ENCODE results near the gene SDF4. TPM values are rescaled to one million over a fixed set of nuclear protein-coding genes. Genes with fewer than 3 reads are reported as not detected.
"Not testable (repeated sequence)": the region's sequence is repeated elsewhere in the genome, so short reads cannot be mapped to it uniquely, and the experiment has no call there.

The SDF4 gene
- total RNA-seq, 8 experiments from 2014 or later, result 53.9 to 202 (median 76.8) TPM

DNA sequence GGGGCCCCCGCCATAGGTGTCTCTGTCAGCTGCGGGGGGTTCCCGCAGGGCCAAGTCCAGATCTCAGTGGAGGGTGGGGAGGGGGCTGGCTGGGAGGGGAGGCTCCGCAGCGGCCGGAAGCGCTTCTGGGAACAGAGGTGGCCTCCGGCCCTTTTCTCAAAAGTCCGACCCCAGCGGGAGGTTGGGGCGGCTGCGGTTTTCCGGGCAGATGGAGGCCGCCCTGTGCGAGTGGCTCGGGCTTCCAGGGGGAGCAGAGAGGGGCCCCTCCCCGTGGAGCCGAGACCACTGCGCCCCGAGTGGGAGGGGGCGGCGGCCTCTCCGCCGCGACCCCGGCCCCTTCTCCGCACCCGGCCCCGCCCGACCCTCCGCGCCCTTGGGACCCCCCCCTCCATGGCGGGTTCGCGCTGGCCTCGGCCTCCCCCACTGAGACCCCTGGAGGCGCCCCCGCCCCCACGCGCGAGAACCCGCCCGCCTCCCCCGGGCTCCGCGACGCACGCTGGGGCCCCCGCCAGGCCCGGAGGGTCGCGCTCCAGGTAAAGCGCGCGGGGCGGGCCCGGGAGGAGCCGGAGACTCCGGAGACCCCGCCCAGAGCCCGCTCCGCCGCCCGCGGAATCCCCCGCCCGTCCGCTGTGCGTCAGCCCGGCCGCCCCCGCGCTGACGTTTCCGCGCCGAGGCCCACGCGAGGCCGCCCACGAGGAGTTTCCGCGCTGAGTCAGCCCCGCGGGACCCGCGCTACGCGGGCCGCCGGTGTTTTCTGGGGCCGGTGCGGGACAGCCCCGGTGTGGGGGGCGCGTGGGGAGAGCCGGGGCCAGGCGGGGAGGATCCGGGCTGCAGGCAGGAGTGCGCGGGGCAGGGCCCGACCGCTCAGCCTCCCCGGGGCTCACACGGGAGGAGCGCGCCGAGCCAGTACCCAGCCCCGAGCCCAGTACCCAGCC, 30.7 kb downstream of the SDF4 start:
- peak; percentile 69 to 79 (median 76) for ATAC-seq (replicated peaks in 6 of 8)
- 10 to 33% methylated on average over 3 to 4 of the region's 109 CpGs; no CpG with 5 or more reads in 8 of the 10 experiments for WGBS, 10 experiments
- Histone ChIP-seq H3K4me3 (peak overlapping the region; percentile 12 to 38 (median 34)), H3K4me1 (replicated peaks in 1 of 2) (peaks cover 5 to 12% of the 10 kb centered on the region in 2 donors), H3K27ac (no peak overlapping the region)
- in situ Hi-C loops (cut with MboI; ENCODE audit: low pct_unique_long_range_greater_than_20kb in 2 of 9, low sequenced_read_pairs in 9 of 9, unreplicated experiment in 9 of 9), result no loop called here

DNA sequence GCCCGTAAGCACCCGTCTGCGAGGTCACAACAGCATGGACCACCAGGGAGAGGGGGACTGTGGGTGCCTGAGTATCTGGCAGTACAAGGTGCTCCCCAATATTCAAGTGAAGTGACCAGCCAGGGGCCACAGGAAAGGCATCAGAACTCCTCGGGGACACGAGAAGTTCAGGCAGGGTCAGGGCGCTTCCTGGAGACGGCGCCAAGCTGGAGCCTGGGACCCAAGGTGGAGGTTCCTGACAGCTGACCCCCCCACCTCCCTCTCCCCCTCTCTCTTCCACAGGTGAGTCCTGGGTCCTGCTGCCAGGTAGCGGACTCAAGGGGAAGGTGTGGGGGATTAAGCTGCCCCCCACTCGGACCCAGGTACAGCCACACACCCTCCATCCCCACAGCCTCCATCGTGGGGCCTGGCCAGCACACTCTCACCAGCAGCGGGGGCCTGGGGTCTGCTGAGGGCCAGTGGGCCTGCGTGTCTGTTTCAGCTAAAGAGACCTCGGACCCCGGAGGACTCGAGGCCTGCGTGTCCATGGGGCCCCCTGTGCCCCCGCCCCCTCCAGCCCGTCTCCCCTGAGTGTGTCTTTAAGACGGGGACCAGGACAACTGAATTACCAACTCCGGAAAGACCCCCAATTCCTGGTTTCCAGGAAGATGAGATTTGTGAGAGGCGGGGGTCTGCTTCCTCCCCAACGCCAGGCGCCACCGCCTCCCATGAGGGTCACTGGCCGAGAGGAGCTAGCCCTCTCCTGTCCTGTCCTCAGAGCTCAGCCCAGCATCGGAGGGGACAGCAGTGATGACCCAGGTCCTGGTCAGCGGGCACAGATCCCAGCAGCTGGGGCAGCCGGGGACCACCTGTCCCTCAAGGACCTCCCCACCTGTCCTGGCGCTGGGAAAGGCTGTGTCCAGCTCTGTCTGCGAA, 31.6 kb downstream of the SDF4 start:
- Histone ChIP-seq H3K4me3 (peak overlapping the region in 3 of 5 donors; percentile 31 to 38 (median 34)), H3K27ac (no peak overlapping the region), H3K4me1 (replicated peaks in 1 of 2) (peaks cover 5 to 10% of the 10 kb centered on the region in 2 donors)
- WGBS, 10 experiments, result 31 to 83% (median 72%) methylated on average over 3 to 5 of the region's 31 CpGs; no CpG with 5 or more reads in 7 of the 10 experiments
- in situ Hi-C loops (cut with MboI; ENCODE audit: low pct_unique_long_range_greater_than_20kb in 2 of 9, low sequenced_read_pairs in 9 of 9, unreplicated experiment in 9 of 9), result no loop called here
- ATAC-seq (replicated peaks in 6 of 8), result peak in 2 of 8 experiments; percentile 0 to 1

DNA sequence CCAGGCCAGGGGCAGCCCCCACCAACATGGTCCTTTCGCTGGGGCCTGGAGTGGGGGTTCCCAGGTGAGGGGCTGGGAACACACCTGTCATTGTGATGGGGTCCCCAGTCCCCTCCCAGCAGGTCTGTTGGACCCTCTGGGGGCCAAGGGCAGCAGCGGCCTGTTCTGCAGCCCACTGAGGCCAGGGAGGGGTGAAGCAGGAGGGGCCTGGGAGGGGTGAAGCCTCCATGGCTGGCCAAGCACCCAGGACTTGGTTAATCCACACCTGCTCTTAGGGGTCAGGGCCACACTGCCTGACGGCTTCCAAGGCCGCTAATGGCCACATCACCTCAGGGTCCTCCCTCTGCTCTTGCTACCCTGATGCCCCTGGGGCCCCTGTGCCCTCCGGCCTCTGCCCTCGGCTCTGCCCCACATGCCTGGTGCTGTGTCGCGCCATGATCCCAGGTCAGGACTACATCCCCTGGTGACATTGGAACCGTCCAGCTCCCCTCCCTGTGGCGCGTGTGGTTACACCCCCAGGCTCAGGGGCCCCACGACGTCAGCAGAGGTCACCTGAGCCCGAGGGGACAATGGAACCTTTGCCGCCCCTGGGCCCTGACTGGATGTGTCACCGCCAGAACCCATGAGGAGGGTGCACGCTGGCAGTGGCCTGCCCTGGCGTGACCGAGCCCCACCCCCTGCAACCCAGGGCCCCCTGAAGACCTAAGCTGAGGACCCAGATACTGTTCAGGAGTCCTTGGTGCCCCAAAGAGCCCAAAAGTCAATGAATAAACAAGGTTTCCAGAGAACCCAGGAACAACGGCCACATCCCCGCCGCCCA, 32.5 kb downstream of the SDF4 start:
- 80 to 100% (median 83%) methylated on average over 1 to 8 of the region's 22 CpGs; no CpG with 5 or more reads in 6 of the 10 experiments for WGBS, 10 experiments
- ATAC-seq (replicated peaks in 6 of 8), result no peak
- in situ Hi-C loops (cut with MboI; ENCODE audit: low pct_unique_long_range_greater_than_20kb in 2 of 9, low sequenced_read_pairs in 9 of 9, unreplicated experiment in 9 of 9), result no loop called here
- Histone ChIP-seq H3K4me3 (no peak overlapping the region), H3K4me1 (replicated peaks in 1 of 2) (peaks cover 5 to 10% of the 10 kb centered on the region in 2 donors), H3K27ac (no peak overlapping the region)

DNA sequence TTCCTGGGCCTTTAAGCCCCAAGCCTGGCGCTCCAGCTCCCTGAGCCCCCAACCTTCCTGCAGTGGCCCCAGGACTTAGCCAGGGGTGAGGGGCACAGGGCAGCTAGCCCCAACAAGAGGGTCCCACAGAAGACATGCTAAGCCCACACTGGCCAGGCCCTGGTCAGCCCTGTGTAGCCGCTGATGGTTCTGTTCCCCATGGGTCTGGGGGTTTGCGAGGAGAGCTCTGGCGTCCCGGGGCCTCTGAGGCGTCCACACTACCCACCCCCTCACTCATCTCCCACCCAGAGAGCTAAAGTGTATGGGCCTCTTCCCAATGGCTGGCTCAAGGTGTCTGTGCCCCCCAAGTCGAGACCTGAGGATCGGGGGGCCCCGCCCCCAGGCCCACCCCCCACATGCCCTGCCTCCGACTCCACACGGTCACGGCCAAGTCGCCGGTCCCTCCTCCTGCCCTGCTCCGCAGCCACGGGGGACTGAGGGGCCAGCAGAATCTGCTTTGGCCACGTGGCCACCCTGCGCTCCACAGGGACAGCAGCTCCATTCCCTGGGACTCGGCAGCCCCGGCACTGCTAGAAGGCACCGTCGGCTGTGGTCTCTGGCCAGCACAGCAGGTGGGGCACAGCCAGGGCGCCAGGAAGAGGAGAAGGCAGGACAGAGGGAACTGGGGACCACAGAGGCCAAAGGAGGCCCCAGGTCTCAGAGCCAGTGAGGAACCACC, 33.2 kb downstream of the SDF4 start:
- peak in 2 of 8 experiments; percentile 7 to 18 for ATAC-seq (replicated peaks in 6 of 8)
- Histone ChIP-seq H3K4me3 (no peak overlapping the region), H3K27ac (no peak overlapping the region), H3K4me1 (replicated peaks in 1 of 2) (peaks cover 5 to 10% of the 10 kb centered on the region in 2 donors)
- 37 to 76% (median 64%) methylated on average over 5 to 6 of the region's 23 CpGs; no CpG with 5 or more reads in 6 of the 10 experiments for WGBS, 10 experiments
- in situ Hi-C loops (cut with MboI; ENCODE audit: low pct_unique_long_range_greater_than_20kb in 2 of 9, low sequenced_read_pairs in 9 of 9, unreplicated experiment in 9 of 9), result no loop called here

DNA sequence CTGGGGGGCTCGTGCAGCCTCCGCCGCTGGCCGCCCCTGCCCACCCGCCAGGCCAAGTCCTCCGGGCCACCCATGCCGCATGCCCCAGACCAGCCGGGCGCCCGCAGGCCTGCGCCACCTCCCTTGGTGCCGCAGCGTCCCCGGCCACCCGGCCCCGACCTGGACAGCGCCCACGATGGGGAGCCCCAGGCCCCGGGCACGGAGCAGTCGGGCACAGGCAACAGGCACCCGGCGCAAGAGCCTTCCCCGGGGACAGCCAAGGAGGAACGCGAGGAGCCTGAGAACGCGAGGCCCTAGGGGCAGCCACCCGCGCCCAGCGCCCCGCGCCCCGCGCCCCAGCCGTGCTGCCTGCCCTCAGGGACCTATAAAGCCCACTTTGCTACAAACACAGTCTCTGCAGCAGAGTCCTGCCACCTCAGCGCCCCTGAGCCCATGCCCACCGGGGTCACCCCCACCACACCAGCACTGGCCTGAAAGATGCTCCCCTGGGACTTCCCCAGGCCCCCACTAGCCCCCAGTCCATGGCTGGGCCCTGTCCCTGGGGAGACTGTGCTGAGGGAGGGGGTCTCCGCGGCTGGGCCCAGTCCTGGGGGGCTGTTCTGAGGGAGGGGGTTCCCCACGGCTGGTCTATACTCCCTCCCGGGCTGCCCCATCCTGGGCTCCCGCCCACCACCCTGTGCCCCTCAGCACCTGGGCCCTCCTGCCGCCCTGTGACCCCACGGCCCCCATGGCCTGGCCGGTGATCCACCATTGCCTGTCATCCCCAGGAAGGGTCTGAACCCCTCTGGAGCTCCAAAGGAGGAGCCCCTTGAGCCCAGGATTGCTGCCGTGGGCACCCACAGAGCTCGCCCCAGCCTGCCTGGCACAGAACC, 34.0 kb downstream of the SDF4 start:
- in situ Hi-C loops (cut with MboI; ENCODE audit: low pct_unique_long_range_greater_than_20kb in 2 of 9, low sequenced_read_pairs in 9 of 9, unreplicated experiment in 9 of 9), result no loop called here
- no peak overlapping the region for H3K4me3 ChIP-seq
- 60 to 98% (median 85%) methylated on average over 2 to 33 of the region's 48 CpGs; no CpG with 5 or more reads in 6 of the 10 experiments for WGBS, 10 experiments
- no peak overlapping the region for H3K27ac ChIP-seq
- no peak for ATAC-seq (replicated peaks in 6 of 8)
- peaks cover 5 to 10% of the 10 kb centered on the region in 2 donors for H3K4me1 ChIP-seq (replicated peaks in 1 of 2)

DNA sequence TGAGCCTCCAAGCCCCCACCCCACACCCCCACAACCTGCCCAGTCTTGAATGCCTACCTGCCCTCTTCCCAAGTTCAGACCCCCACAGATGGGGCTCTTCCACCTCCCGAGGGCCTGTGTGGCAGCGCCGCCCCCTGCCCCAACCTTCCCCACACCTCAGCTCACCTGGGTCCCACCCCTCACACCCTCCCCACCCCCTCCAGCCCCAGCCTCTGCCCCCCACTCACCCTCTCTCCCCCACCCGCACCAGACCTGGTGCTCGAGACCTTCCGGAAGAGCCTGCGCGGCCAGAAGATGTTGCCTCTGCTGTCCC, 34.7 kb downstream of the SDF4 start:
- no peak overlapping the region for H3K4me3 ChIP-seq
- 60% methylated on average over 1 of the region's 8 CpGs; no CpG with 5 or more reads in 9 of the 10 experiments for WGBS, 10 experiments
- H3K27ac ChIP-seq, result no peak overlapping the region
- ATAC-seq (replicated peaks in 6 of 8), result no peak
- in situ Hi-C loops (cut with MboI; ENCODE audit: low pct_unique_long_range_greater_than_20kb in 2 of 9, low sequenced_read_pairs in 9 of 9, unreplicated experiment in 9 of 9), result no loop called here
- peaks cover 5 to 10% of the 10 kb centered on the region in 2 donors for H3K4me1 ChIP-seq (replicated peaks in 1 of 2)

DNA sequence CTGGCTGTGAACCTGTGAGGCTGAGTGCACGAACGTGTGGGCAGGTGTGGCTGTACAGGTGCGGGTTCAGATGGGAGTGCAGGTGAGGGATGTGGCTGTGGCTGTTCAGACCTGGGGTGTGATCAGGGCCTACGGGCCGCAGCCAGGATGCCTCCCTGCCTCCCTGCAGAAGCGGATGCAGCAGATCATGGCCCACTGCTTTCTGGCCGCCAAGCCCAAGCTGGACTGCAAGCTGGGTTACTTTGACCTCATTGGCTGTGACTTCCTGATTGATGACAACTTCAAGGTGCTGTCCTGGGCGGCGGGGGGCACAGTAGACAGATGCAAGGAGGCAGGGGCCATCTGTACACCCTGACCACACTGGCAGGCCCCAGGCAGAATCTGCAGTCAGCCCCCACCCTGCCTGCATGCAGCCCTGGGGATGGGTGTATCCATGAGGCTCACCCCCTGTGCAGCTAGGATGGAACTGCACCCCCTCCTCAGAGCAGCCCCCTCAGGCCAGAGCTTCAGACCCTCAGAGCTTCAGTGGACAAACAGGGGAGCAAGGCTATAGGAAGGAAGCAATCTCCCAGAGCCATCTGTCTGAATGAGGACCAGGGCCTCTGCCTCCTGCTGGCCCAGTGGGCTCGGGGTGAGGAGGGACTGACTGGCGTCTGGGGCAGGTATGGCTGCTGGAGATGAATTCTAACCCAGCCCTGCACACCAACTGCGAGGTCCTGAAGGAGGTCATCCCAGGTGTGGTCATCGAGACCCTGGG, 35.2 kb downstream of the SDF4 start:
- H3K4me1 ChIP-seq (replicated peaks in 1 of 2), result peaks cover 5 to 10% of the 10 kb centered on the region in 2 donors
- in situ Hi-C loops (cut with MboI; ENCODE audit: low pct_unique_long_range_greater_than_20kb in 2 of 9, low sequenced_read_pairs in 9 of 9, unreplicated experiment in 9 of 9), result no loop called here
- WGBS, 10 experiments, result 64 to 76% (median 70%) methylated on average over 2 to 9 of the region's 13 CpGs; no CpG with 5 or more reads in 5 of the 10 experiments
- no peak for ATAC-seq (replicated peaks in 6 of 8)
- H3K27ac ChIP-seq, result no peak overlapping the region
- H3K4me3 ChIP-seq, result no peak overlapping the region

DNA sequence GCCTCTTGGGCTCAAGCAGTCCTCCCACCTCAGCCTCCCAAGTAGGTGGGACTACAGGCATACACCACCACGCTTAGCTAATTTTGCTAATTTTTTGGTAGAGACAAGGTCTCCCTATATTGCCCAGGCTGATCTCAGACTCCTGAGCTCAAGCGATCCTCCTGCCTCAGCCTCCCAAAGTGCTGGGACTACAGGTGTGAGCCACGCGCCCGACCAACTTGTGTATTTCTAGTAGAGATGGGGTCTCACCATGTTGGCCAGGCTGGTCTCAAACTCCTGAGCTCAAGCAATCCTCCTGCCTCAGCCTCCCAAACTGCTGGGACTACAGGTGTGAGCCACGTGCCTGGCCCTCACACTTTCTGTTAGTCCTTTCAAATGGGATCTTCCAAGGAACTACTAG, 36.1 kb downstream of the SDF4 start:
- H3K4me1 ChIP-seq (replicated peaks in 1 of 2); H3K27ac ChIP-seq; H3K4me3 ChIP-seq; ATAC-seq (replicated peaks in 6 of 8); in situ Hi-C loops (cut with MboI; ENCODE audit: low pct_unique_long_range_greater_than_20kb in 2 of 9, low sequenced_read_pairs in 9 of 9, unreplicated experiment in 9 of 9): not testable (repeated sequence)
- WGBS, 10 experiments, result 20 to 100% (median 83%) methylated on average over 1 to 6 of the region's 6 CpGs; no CpG with 5 or more reads in 1 of the 10 experiments

DNA sequence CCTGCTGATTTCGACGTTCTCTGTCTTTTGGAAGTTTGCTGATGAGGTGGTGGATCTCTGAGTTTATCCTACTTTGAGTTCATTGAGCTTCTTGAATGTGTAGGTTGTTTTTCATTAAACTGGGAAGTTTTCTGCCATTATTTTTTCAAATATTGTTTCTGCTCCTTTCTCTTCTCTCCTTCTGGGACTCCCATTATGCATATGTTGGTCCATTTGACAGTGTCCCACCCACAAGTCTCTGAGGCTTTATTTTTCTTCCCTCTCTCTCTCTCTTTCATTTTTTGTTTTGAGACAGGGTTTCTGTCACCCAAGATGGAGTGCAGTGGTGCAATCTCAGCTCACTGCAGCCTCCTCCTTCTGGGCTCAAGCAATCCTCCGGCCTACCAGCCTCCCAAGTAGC, 37.1 kb downstream of the SDF4 start:
- Histone ChIP-seq H3K4me1 (replicated peaks in 1 of 2) (no peaks in the 10 kb centered on the region), H3K27ac (no peak overlapping the region), H3K4me3 (no peak overlapping the region)
- ATAC-seq (replicated peaks in 6 of 8), result no peak
- 67 to 89% (median 88%) methylated on average over 1 to 3 of the region's 3 CpGs; no CpG with 5 or more reads in 5 of the 10 experiments for WGBS, 10 experiments
- in situ Hi-C loops (cut with MboI; ENCODE audit: low pct_unique_long_range_greater_than_20kb in 2 of 9, low sequenced_read_pairs in 9 of 9, unreplicated experiment in 9 of 9), result no loop called here

DNA sequence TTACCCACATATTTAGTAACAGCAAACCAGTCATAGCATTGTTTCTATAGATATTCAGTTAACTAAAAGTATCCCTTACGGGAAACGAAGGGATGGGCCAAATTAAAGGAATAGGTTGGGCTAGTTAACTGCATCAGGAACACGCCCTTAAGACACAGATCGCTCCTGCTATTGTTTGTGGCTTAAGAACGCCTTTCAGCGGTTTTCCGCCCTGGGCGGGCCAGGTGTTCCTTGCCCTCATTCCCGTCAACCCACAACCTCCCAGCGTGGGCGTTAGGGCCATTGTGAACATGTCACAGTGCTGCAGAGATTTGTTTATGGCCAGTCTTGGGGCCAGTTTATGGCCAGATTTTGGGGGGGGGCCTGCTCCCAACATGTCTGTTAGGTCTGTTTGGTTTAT, 40.1 kb downstream of the SDF4 start:
- H3K4me3 ChIP-seq, result no peak overlapping the region
- in situ Hi-C loops (cut with MboI; ENCODE audit: low pct_unique_long_range_greater_than_20kb in 2 of 9, low sequenced_read_pairs in 9 of 9, unreplicated experiment in 9 of 9), result no loop called here
- WGBS, 10 experiments, result 53 to 87% (median 81%) methylated on average over 2 to 11 of the region's 11 CpGs; no CpG with 5 or more reads in 2 of the 10 experiments
- ATAC-seq (replicated peaks in 6 of 8), result no peak
- no peaks in the 10 kb centered on the region for H3K4me1 ChIP-seq (replicated peaks in 1 of 2)
- no peak overlapping the region for H3K27ac ChIP-seq

DNA sequence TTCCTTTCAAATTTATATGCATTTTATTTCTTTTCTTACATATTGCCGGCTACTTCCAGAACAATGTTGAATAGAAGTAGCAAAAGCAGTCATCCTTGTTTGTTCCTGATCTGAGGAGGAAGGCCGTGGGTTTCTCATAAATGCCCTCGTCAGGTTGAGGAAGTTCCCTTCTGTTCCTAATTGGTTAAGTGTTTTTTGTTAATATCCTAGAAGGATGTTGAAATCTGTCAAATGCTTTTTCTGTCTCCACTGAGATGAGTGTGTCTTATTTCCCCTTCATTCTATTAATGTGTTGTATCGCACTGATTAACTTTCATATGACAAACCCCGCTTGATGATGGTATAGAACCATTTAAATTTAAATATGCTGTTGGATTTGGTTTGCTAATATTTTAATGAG, 42.7 kb downstream of the SDF4 start:
- H3K4me3 ChIP-seq, result no peak overlapping the region
- no peak for ATAC-seq (replicated peaks in 6 of 8)
- H3K4me1 ChIP-seq (replicated peaks in 1 of 2), result no peaks in the 10 kb centered on the region
- 48 to 83% (median 73%) methylated on average over 2 to 5 of the region's 5 CpGs for WGBS, 10 experiments
- H3K27ac ChIP-seq, result no peak overlapping the region
- in situ Hi-C loops (cut with MboI; ENCODE audit: low pct_unique_long_range_greater_than_20kb in 2 of 9, low sequenced_read_pairs in 9 of 9, unreplicated experiment in 9 of 9), result no loop called here

All from motor neuron (in vitro differentiated cells).